ENCODE results near the gene IGSF6.

Gene IGSF6

DNA sequence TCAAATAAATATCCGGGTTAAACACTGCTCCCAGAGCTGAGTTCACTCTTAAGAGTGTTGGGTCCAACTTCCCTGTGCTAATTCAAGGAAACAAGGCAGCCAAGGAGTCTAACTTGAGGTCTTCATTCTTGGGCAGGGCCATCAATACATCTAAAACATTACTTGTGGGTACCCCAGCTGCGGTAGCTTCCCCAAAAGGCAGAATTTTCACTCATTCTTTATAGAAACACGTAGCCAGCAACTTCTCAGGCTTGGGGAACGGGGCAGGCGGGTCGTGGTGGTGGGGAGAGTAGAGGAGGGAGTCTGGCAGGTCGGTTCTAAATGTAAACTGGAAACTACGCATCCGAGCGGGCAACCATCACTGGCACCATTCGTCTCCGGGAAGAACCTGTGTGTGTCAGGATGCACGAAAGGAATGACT is 53.7 kb downstream of the IGSF6 start:
- DNase-seq: peak; percentile 60

DNA sequence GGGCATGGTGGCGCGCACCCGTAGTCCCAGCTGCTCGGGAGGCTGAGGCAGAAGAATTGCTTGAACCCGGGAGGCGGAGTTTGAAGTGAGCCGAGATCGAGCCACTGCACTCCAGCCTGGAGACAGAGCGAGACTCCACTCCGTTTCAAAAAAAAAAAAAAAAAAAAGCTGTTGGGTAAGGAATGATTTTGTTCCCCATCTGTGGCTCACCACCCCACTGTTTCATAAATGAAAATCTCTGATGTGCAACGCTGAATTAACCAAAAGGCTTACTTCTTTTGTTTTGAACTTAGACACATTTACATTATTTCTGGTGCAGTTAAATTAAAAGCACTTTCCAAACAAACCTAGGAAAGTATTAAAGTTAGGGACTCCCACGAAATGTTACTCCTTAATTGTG is 54.2 kb downstream of the IGSF6 start:
- DNase-seq: no peak

DNA sequence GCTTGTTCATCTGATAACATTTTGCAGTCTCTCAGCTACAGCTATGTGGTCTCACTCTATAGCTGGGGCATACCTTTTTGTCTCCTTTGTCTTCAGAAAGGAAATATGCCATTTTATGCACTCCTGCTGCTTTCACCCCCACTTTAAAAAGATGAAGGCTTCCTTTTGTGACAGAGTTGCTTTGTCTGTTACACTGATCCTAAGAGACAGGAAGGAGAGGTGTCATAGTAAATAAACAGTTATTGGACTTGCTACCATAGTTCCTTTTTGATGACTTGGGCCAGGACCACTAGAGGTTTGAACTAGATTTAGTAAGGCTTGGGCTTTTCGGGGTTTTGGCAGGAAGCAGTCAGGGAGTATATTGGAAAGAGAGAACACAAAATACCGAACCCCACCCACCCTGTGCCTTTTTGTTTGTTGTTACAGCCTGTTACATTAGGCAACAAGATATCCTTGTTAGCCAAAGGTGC is 54.8 kb downstream of the IGSF6 start:
- no peak for DNase-seq

DNA sequence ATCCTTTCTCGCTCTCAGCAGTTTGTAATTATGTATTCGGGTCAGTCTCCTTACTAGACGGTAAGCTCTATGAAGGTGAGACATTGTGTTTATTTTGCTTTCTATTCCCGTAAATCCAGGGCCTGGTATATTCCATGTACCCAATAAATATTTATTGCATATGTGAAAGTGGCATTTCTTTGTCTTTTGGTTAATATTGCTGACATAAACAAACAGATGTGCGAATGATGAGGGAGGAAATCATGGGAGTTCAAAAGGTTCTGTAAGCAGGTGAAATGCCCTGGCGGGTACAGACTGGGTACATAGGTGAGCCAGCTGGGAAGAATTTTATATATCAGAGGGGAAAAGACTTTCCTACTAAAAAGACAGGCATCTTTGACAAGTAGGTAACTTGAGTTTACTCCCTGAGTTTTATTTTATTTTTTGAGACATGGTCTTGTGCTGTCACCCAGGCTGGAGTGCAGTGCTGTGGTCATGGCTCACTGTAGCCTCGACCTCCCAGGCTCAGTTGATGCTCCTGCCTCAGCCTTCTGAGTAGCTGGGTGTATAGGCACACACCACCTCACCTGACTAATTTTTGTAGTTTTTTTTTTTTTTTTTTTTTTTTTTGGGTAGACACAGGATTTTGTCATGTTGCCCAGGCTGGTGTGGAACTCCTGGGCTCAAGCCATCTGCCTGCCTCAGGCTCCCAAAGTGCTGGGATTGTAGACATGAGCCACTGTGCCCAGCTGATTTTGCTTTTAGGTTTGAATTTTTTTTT is 58.7 kb downstream of the IGSF6 start:
- DNase-seq: no peak

DNA sequence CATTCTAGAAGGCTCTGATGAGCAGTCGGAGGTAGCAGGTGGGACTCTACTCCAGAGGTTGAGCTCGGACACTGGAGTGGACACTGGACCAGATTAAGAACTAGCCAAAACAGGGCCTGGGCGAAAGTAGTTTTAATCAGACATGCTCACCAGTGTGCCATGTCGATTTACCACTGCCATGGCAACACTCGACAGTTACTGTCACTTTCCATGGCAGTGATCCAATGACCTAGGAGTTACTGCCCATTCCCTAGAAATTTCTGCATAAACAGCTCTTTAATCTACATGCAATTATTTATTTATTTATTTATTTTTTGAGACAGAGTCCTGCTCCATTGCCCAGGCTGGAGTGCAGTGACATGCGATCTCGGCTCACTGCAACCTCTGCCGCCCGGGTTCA is 60.2 kb downstream of the IGSF6 start:
- DNase-seq: no peak

DNA sequence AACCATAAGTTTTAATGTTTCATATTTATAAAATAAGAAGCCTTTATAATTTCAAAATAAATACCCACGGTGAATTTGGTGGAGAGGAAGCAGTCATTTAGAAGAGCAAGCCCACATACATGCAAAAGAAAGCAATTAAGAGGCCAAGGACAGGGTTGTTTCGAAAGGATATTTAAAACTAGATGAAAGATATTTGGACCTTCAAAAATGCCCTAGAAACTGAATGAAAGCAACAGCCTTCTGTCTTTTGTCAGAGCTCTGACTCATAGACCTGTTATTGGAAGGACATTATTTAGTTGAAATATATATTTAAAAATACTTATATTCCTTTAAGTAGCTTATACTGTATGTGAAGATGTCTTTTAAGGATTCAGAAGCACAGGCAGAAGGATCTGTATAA is 61.6 kb downstream of the IGSF6 start:
- DNase-seq: peak; percentile 43

DNA sequence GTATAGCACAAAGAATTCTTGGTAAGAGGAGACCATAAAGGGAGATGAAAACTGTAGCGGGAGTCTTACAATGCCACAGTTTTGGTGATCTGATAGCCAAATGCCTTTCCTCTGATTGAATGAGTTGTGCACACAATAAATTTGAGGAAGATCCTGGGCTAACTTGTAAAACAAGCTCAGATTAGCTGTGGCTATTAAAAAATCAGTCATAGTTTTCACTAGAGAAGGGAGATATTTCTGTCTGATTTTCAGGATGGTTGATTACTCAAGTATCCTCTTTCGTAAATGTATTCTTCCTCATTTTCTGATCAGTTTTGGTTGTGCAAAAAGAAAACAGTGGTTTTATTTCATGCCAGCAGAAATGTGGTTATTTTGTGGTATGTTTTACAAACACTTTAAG is 62.1 kb downstream of the IGSF6 start:
- DNase-seq: peak; percentile 68

DNA sequence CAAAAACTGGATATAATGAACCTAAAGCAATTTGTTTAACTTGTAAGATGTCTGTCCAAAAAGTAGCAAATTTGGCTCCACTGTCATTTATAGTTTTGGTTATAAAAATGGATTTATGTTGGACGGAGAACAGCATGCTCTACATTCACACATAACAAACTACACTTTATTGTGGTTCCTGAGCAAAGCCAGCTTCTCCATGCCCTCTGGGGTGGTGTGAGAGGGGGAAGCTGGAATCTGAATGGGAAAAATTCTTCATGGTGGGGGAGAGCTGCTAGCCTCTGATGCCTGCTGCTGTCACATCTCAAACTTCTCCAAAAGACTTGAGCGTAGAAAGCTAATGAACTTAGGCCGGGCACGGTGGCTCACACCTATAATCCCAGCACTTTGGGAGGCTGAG is 62.9 kb downstream of the IGSF6 start:
- no peak for DNase-seq
